Renal cortex interstitium (tissue), 11 donors: ENCODE measurements around the gene TBC1D20. TPM values are rescaled to one million over a fixed set of nuclear protein-coding genes. Genes with fewer than 3 reads are reported as not detected.
A peak's percentile ranks its signal among the peaks of the same experiment; 100 is the strongest.

Experiments used
- DNase-seq, 11 donors: peaks; one replicate each; pipeline ENCODE4 v3.0.0-alpha.2; 2013; ENCODE audit warnings: low read depth in 9 of 11, low spot score in 4 of 11; ENCODE audit errors: extremely low read depth in 1 of 11
- polyA plus RNA-seq, 3 donors: library from polyadenylated mRNA; unstranded; fragments of 120-200 nt; gene quantifications; one replicate each; pipeline ENCODE4 v1.2.1, GENCODE V29; 2013; ENCODE audit not compliant: insufficient read length in 3 of 3

TBC1D20 gene
- polyA plus RNA-seq, 3 donors: 32.3 to 34.5 (median 32.4) TPM

GRCh38 chr20:431012-431904 is 31.1 kb downstream of the TBC1D20 start:
- DNase-seq: peak in 9 of 11 donors; percentile 40 to 76 (median 59)

- DNase-seq: no peak
Measured at GRCh38 chr20:430091-430999, 32.0 kb downstream of the TBC1D20 start.

DNA sequence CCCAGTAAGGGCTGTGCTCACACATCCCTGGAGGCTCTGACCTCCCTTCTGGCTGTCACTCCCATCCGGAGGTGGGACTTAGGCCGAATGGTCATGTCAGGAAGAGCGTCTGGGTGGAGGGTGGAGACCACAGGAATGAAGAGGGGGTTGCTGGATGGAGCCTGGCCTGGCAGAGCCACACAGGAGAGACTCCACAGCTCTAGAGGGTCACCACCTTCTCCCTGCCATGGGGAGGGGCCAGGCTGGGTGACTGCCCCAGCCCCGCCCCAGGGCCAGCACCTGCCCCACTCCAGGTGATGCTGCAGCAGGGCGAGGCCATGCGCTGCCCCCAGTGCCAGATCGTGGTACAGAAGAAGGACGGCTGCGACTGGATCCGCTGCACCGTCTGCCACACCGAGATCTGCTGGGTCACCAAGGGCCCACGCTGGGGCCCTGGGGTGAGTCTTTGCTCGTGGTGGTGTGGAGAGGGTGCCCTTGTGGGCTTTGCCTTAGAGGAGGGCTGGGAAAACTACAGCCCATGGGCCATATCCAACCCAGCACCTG is 33.6 kb downstream of the TBC1D20 start:
- DNase-seq: no peak

DNA sequence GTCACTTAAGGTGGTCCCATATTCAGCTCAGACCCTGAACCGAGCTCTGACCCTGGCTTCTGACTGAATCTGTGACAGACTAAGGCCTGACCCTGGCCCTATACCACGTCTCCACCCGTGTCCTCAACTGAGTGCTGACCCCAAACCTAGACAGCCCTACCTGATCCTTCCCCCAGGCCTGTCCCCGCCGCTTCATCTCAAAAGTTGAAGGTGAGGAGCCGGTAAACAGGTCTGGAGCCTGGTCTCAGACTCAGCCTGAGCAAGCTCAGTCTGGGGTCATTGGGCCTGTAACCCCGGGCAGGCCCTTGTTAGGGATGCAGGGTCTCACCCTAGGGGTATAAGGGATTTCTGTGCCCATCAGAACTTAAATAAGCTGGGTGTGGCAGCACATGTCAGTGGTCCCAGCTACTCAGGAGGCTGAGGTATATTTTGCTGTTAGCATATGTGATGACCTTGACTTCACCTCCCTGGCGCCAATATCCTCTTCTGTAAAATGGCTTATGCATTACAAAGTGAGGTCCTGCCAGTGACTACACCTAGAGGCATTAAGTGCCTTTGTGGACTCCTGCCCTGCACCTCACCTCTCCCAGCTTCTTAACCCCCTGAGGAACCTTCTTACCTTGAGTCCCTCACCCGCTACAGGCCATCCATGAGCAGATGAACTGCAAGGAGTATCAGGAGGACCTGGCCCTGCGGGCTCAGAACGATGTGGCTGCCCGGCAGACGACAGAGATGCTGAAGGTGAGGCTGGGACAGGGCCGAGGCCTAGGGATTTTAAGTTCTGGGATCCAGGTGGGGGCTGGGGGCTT is 34.3 kb downstream of the TBC1D20 start:
- no peak for DNase-seq

- no peak for DNase-seq
Measured at GRCh38 chr20:427401-427800, 34.9 kb downstream of the TBC1D20 start.

DNA sequence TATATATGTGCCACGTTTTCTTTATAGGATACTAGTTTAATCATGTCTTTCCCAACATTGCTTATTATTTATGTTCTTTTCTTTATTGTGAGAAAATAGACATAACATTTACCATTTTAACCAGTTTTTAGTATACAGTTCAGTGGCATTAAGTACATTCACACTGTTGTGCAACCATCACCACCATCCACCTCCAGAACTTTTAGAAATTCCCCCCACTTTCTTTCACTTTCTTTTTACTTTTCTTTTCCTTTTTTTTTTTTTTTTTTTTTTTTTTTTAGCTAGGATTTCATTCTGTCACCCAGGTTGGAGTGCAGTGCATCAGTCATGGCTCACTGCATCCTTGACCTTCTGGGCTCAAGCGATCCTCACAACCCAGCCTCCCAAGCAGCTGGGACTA is 35.8 kb downstream of the TBC1D20 start:
- DNase-seq: no peak

GRCh38 chr20:421685-422250 is 40.6 kb downstream of the TBC1D20 start:
- no peak for DNase-seq

DNA sequence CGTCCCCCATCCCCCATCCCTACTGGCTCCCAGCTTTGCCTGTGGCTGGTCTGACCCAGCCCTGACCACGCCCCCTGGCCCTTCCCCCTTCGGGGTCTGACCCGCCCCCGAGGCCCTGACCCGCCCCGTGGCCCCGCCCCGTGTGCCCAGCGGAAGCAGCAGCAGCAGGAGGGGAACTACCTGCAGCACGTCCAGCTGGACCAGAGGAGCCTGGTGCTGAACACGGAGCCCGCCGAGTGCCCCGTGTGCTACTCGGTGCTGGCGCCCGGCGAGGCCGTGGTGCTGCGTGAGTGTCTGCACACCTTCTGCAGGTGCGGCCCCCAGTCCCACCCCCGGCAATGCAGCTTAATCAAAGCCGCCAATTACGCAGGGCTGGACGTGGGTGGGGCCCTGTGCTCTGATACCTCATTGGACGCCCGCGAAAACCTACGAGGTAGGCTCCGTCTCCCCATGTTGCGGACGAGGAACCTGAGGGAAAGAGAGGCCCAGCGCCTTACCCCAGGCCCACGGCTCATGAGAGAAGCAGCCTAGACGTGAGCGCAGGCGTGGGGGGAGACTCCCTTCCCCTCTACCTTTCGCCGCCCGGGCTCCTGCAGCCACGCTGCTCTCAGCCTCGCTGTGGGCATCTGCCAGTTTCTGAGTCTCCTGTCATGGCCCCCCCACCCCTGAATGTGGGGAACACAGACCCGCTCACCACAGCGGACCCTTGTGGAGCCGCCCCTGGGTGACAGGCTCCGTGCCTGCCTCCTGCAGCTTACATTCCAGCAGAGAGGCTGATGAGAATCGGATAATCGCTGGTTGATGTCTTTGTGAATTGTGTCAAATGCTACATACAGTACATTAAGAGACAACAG is 41.4 kb downstream of the TBC1D20 start:
- no peak for DNase-seq

DNA sequence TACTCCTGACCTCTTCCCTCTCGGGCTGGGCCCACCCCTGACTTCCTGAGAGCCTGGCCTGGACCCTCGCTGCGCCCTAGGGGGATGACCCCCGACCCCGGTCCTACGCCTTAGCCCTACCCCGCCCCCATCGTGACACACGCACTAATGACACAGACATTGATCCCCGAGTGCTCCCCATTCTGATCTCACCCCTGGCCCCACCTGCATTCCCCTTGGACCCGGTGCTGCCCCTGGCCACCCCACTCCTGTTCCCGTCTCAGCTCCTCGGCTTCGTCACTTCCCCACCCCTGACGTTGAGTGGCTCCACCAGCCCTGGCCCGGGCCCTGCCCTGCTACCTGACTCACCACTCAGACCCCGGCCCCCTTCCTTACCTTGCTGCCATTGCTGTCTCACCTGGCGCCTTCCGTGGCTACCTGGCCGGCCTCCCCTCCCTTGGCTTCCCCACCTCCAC is 42.1 kb downstream of the TBC1D20 start:
- no peak for DNase-seq

- DNase-seq: no peak
Measured at GRCh38 chr20:419556-420165, 42.7 kb downstream of the TBC1D20 start.

GRCh38 chr20:418858-419365 is 43.4 kb downstream of the TBC1D20 start:
- DNase-seq: no peak

DNA sequence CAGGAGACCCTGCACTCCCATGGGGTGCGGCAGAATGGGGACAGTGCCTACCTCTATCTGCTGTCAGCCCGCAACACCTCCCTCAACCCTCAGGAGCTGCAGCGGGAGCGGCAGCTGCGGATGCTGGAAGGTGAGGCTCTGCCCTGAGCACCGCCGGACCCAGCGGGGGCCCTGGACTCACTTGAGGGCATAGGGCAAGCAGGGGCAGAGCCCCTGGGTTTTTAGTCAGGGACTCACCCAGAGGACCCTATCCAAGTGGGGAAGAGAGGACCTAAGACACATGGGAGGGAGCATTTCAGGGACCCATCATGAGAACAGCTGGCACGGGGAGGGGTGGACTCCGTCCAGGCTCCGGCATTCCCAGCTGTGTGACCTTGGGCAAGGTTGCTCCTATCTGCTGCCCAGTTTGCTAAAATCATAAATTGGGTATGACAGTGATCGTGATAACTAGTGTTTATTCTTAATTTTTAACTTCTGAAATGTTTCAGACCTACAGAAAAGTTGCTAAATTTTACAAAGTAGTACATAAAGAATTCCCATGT is 44.5 kb downstream of the TBC1D20 start:
- DNase-seq: no peak

GRCh38 chr20:416950-417800 is 45.2 kb downstream of the TBC1D20 start:
- no peak for DNase-seq

- no peak for DNase-seq
Measured at GRCh38 chr20:415820-416322, 46.5 kb downstream of the TBC1D20 start.

- no peak for DNase-seq
Measured at GRCh38 chr20:414161-414560, 48.2 kb downstream of the TBC1D20 start.

DNA sequence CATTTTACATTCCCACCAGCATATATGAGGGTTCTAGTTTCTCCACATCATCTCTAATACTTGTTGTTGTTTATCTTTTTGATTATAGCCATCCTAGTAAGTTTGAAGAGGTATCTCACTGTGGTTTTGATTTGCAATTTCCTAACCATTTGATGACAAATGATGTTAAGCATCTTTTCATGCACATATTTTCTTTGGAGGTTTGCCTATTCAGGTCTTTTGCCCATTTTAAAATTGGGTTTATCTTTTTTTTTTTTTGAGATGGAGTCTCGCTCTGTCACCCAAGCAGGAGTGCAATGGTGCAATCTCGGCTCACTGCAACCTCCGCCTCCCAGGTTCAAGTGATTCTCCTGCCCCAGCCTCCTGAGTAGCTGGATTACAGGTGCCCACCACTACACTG is 50.3 kb downstream of the TBC1D20 start:
- DNase-seq: no peak
